Subcutaneous preadipocyte (primary cell): Measurements from ENCODE around the gene THOC3. TPM values are rescaled to one million over a fixed set of nuclear protein-coding genes. Genes with fewer than 3 reads are reported as not detected.

ENCODE experiments used
- total RNA-seq: library from RNA; depleted of rRNA; stranded (reverse); fragments of >200 nt; gene quantifications from 2 replicates; pipeline ENCODE4 v1.2.3, GENCODE V29; 2012

THOC3 gene, protein sequence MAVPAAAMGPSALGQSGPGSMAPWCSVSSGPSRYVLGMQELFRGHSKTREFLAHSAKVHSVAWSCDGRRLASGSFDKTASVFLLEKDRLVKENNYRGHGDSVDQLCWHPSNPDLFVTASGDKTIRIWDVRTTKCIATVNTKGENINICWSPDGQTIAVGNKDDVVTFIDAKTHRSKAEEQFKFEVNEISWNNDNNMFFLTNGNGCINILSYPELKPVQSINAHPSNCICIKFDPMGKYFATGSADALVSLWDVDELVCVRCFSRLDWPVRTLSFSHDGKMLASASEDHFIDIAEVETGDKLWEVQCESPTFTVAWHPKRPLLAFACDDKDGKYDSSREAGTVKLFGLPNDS
- total RNA-seq = 35.4 and 50.0 TPM in 2 replicates

DNA sequence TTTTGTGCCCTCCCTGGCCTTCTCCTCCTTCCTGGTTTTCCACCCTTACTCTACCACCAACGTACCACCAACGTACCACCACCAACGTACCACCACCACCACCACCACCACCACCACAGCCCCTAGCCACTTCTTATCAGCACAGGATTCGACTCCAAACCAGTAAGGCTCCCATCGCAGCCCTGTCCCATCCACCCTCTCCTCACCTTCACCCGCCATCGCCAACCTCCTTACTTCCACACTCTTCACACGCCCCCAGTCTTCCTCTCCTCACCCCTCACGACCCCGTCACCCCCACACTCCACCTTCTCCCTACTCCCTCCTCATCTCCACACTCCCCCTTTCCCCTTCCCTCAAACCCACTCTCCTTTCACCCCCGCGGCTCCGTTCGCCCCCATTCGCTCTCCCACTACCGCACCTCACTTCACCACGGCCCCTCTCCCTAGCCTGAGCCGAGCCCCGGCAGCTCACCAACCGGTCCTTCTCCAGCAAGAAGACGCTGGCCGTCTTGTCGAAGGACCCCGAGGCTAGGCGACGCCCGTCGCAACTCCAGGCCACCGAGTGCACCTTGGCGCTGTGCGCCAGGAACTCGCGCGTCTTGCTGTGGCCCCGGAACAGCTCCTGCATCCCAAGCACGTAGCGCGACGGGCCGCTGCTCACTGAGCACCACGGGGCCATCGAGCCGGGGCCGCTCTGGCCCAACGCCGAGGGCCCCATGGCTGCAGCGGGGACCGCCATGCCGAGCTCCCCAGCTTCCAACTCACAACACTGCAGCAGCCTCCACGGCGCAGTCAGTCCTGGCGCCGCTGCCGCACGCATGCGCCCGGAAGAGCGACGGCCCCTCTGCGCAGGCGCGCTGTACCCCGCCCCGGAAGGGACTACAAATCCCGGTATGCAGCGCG lies at the start of gene THOC3:
TSS of gene THOC3 (minus strand) at position 845 of the 902 bp plus-strand sequence. CDS start at position 738, 107 bp downstream.

Other genes with a start within 250 kb of the THOC3 start
- not detected in 2 replicates for gene CPLX2, start 96.7 kb downstream of the THOC3 start, total RNA-seq